ENCODE measurements around the gene AMZ2. TPM values are rescaled to one million over a fixed set of nuclear protein-coding genes. Genes with fewer than 3 reads are reported as not detected.

The AMZ2 gene
- polyA plus RNA-seq, 3 donors, result 89.1 to 97.0 (median 91.5) TPM

Other genes starting within 250 kb of the AMZ2 start
- gene KPNA2, start 212.3 kb upstream of the AMZ2 start, polyA plus RNA-seq (ENCODE audit: insufficient read length in 3 of 3), result 100 to 1,000 TPM; 118 to 131 (median 123) TPM
- gene SLC16A6, start 43.1 kb downstream of the AMZ2 start, polyA plus RNA-seq (ENCODE audit: insufficient read length in 3 of 3), result under 1 TPM; 0.51 to 0.85 (median 0.79) TPM
- gene ARSG, start 43.5 kb downstream of the AMZ2 start, polyA plus RNA-seq (ENCODE audit: insufficient read length in 3 of 3), result 1 to 10 TPM; 3.8 to 6.0 (median 4.0) TPM
- 10 to 100 TPM; 23.5 to 24.1 (median 23.5) TPM for gene WIPI1, start 209.5 kb downstream of the AMZ2 start, polyA plus RNA-seq (ENCODE audit: insufficient read length in 3 of 3)